Hematopoietic multipotent progenitor cell treated with erythropoietin and hydrocortisone succinate and interleukin-3 and kit ligand, for 6 days (in vitro differentiated cells): ENCODE results near the gene CAPN10.

Source experiments
- DNase-seq: peaks from one replicate; pipeline ENCODE4 v3.0.0-alpha.2; 2015

The CAPN10 gene

GRCh38 chr2:240642061-240642805, 55.7 kb downstream of the CAPN10 start:
- no peak for DNase-seq

GRCh38 chr2:240642806-240643092, 56.2 kb downstream of the CAPN10 start:
- DNase-seq: no peak

GRCh38 chr2:240643093-240643810, 56.7 kb downstream of the CAPN10 start:
- DNase-seq: no peak

- no peak for DNase-seq
Observed at GRCh38 chr2:240643811-240644150, 57.2 kb downstream of the CAPN10 start.

- no peak for DNase-seq
Observed at GRCh38 chr2:240644171-240644651, 57.7 kb downstream of the CAPN10 start.

- no peak for DNase-seq
Observed at GRCh38 chr2:240644859-240645301, 58.3 kb downstream of the CAPN10 start.

- no peak for DNase-seq
Observed at GRCh38 chr2:240645346-240645745, 58.8 kb downstream of the CAPN10 start.

- no peak for DNase-seq
Observed at GRCh38 chr2:240645801-240646175, 59.3 kb downstream of the CAPN10 start.

GRCh38 chr2:240646176-240646899, 59.8 kb downstream of the CAPN10 start:
- no peak for DNase-seq

GRCh38 chr2:240646900-240647502, 60.5 kb downstream of the CAPN10 start:
- DNase-seq: no peak

GRCh38 chr2:240647503-240648154, 61.1 kb downstream of the CAPN10 start:
- no peak for DNase-seq

- no peak for DNase-seq
Observed at GRCh38 chr2:240648155-240648649, 61.7 kb downstream of the CAPN10 start.
